HEK293 (cell line): Measurements from ENCODE around the gene POMT2.

ENCODE experiments used
- KLF10 ChIP-seq: fragments of 450-650 bp; IDR thresholded peaks from 2 replicates; pipeline ENCODE4 v1.5.1; 2018; ENCODE audit warnings: missing biosample characterization, mild to moderate bottlenecking, missing genetic modification characterization
- SP3 ChIP-seq: fragments of 450-650 bp; formaldehyde crosslinking; IDR thresholded peaks from 2 replicates; pipeline ENCODE4 v1.5.1; 2016; ENCODE audit warnings: missing biosample characterization, missing genetic modification characterization
- ZNF521 ChIP-seq: fragments of 450-650 bp; formaldehyde crosslinking; IDR thresholded peaks from 2 replicates; pipeline ENCODE4 v1.5.1; 2017; ENCODE audit warnings: missing biosample characterization, mild to moderate bottlenecking, missing genetic modification characterization
- TF ChIP-seq, protein P1 (sequence below): fragments of 450-650 bp; formaldehyde crosslinking; IDR thresholded peaks from 2 replicates; pipeline ENCODE4 v1.5.1; 2017; ENCODE audit warnings: missing biosample characterization, missing genetic modification characterization
- TF ChIP-seq, protein P2 (sequence below): fragments of 450-650 bp; formaldehyde crosslinking; IDR thresholded peaks from 2 replicates; pipeline ENCODE4 v1.5.0; 2017; ENCODE audit warnings: missing biosample characterization, missing genetic modification characterization, borderline replicate concordance
- TF ChIP-seq, protein P3 (sequence below): sonication (generic); formaldehyde crosslinking; IDR thresholded peaks from 2 replicates; pipeline ENCODE4 v1.8.1; 2022; ENCODE audit warnings: mild to moderate bottlenecking, moderate library complexity, missing genetic modification reagents
- TF ChIP-seq, protein P4 (sequence below): fragments of 450-650 bp; formaldehyde crosslinking; IDR thresholded peaks from 2 replicates; pipeline ENCODE4 v1.5.1; 2016; ENCODE audit warnings: missing biosample characterization, missing genetic modification characterization

DNA sequence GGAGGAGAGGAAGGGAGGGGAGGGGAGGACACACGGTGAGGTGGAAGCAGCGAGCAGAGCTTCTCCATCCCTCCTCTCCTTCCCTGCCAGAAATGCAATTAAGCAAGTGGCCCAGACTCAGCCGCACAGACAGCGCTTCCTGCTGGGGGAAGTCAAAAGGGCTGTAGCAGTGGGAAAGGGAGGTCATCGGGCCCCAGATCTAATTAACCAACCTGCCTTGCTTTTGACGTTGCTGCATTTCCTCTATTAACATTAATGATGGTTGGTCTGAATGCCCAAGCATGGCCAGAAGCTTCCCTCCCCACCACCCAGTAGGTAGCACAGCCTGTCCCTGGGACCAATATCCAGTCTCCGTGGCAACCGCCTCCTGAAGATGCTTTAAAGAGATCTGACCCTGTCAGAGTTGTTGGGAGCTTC lies 45.1 kb downstream of the POMT2 start:
- TF ChIP-seq KLF10 (tag by site-specific recombination) (no peak), ZNF521 (no peak), SP3 (no peak)
- TF ChIP-seq, protein P1, sequence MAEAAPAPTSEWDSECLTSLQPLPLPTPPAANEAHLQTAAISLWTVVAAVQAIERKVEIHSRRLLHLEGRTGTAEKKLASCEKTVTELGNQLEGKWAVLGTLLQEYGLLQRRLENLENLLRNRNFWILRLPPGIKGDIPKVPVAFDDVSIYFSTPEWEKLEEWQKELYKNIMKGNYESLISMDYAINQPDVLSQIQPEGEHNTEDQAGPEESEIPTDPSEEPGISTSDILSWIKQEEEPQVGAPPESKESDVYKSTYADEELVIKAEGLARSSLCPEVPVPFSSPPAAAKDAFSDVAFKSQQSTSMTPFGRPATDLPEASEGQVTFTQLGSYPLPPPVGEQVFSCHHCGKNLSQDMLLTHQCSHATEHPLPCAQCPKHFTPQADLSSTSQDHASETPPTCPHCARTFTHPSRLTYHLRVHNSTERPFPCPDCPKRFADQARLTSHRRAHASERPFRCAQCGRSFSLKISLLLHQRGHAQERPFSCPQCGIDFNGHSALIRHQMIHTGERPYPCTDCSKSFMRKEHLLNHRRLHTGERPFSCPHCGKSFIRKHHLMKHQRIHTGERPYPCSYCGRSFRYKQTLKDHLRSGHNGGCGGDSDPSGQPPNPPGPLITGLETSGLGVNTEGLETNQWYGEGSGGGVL (tag by site-specific recombination): no peak
- TF ChIP-seq, protein P2, sequence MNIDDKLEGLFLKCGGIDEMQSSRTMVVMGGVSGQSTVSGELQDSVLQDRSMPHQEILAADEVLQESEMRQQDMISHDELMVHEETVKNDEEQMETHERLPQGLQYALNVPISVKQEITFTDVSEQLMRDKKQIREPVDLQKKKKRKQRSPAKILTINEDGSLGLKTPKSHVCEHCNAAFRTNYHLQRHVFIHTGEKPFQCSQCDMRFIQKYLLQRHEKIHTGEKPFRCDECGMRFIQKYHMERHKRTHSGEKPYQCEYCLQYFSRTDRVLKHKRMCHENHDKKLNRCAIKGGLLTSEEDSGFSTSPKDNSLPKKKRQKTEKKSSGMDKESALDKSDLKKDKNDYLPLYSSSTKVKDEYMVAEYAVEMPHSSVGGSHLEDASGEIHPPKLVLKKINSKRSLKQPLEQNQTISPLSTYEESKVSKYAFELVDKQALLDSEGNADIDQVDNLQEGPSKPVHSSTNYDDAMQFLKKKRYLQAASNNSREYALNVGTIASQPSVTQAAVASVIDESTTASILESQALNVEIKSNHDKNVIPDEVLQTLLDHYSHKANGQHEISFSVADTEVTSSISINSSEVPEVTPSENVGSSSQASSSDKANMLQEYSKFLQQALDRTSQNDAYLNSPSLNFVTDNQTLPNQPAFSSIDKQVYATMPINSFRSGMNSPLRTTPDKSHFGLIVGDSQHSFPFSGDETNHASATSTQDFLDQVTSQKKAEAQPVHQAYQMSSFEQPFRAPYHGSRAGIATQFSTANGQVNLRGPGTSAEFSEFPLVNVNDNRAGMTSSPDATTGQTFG (tag by site-specific recombination): no peak
- TF ChIP-seq, protein P3, sequence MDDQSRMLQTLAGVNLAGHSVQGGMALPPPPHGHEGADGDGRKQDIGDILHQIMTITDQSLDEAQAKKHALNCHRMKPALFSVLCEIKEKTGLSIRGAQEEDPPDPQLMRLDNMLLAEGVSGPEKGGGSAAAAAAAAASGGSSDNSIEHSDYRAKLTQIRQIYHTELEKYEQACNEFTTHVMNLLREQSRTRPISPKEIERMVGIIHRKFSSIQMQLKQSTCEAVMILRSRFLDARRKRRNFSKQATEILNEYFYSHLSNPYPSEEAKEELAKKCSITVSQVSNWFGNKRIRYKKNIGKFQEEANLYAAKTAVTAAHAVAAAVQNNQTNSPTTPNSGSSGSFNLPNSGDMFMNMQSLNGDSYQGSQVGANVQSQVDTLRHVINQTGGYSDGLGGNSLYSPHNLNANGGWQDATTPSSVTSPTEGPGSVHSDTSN (CRISPR knock-in tag): no peak
- TF ChIP-seq, protein P4, sequence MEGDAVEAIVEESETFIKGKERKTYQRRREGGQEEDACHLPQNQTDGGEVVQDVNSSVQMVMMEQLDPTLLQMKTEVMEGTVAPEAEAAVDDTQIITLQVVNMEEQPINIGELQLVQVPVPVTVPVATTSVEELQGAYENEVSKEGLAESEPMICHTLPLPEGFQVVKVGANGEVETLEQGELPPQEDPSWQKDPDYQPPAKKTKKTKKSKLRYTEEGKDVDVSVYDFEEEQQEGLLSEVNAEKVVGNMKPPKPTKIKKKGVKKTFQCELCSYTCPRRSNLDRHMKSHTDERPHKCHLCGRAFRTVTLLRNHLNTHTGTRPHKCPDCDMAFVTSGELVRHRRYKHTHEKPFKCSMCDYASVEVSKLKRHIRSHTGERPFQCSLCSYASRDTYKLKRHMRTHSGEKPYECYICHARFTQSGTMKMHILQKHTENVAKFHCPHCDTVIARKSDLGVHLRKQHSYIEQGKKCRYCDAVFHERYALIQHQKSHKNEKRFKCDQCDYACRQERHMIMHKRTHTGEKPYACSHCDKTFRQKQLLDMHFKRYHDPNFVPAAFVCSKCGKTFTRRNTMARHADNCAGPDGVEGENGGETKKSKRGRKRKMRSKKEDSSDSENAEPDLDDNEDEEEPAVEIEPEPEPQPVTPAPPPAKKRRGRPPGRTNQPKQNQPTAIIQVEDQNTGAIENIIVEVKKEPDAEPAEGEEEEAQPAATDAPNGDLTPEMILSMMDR (tag by site-specific recombination): no peak
